HG03139 (cell line): ENCODE measurements around the gene AGRP.

Experiments used
- ATAC-seq: cut with Tn5 transposase; IDR thresholded peaks from one replicate; pipeline ENCODE4 v1.9.1; 2021; ENCODE audit not compliant: unreplicated experiment

Gene AGRP

DNA sequence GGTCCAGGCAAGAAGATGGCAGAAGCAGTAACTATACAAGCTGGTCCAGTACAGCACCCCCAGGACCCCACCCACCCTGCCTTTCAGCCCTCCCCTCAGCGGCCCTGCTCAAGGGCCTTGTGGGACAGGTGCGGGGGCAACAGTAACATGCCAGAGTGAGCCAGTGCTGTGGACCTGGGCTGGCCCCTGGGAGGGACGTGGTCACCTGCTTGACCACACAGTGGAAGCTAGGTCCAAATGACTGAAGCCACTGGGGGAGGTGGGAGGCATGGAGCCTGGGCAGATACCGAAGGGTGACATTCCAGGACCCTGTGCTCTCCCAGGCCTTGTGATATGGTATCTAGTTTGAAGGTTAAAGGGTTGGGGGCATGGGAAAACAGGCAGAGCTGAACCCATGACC lies 19.7 kb downstream of the AGRP start:
- no peak for ATAC-seq

GRCh38 chr16:67463059-67463458 lies 20.3 kb downstream of the AGRP start:
- ATAC-seq = no peak

GRCh38 chr16:67462279-67462655 lies 21.1 kb downstream of the AGRP start:
- ATAC-seq = no peak

GRCh38 chr16:67461600-67462278 lies 21.6 kb downstream of the AGRP start:
- ATAC-seq = no peak

DNA sequence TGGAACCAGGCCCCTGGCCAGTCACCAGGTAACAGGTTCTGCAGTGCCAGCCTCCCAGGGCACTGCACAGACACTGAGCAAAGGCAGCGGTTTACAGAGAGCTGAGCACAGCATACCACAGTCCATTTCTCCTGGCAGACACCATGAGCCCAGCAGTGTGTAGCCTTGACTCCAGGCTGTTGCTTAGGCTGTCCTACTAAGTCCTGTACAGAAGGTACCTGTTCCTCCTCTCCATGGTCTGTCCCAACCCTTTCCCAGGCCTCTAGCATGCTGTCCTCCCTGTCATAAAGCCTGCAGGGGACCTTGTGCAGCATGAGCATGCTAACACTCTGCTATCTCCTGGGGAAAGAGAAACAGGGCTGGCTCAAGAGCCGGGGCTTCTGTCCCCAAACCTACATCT lies 22.4 kb downstream of the AGRP start:
- ATAC-seq = no peak

- no peak for ATAC-seq
Measured at GRCh38 chr16:67460168-67460567, 23.2 kb downstream of the AGRP start.

DNA sequence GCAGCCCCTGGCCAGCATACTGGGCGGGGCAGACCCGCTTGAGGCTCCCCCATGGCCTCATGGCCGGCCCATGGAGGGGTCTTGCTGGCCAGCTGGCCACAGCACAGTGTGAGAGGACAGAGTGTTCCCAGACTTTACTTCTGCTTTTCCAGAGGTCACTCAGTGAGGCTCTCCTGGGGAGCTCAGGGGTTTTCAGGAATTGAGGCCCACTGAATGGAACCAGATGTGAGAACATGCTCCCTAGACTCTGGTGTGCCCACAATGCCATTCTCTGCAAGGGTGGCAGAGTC lies 23.5 kb downstream of the AGRP start:
- no peak for ATAC-seq

DNA sequence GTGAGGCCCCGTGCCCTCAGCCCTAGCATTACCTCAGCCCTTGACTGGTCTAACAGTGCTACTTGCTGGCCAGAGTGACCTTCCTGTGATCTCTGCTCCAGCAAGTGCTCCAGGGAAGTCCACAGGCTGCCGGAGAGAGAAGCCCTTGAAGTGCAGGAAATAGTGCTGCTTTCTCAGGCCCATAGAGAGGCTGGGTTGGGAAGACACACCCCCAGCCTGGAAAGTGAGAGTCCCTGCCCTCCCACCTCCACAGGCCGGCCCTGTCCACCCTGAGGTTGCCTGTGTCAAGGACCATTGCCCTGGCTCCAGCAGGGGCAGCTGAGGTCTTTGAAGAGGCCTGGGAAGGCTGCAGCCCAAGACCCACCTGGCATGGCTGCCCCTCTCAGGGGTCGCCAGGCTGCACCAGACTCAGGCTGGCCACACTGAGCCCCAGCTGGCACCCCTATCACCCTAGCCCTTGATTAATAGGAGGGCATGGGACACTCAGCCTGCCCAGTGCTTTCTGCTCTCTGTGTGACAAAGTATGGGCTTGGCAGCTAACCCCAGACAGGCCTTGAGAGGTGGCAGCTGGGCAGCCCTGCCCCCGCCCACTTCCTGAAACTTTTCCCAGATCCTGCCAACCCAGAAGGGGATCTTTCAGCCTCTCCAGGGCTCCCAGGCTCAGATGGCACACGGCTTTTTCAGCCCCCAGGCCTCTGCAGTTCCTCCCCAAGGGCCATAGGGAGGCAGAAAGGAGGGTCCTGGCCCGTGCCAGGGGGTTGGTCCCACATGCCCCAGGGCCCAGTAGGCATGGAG lies 24.1 kb downstream of the AGRP start:
- ATAC-seq = no peak

GRCh38 chr16:67458121-67458641 lies 25.2 kb downstream of the AGRP start:
- ATAC-seq = no peak

DNA sequence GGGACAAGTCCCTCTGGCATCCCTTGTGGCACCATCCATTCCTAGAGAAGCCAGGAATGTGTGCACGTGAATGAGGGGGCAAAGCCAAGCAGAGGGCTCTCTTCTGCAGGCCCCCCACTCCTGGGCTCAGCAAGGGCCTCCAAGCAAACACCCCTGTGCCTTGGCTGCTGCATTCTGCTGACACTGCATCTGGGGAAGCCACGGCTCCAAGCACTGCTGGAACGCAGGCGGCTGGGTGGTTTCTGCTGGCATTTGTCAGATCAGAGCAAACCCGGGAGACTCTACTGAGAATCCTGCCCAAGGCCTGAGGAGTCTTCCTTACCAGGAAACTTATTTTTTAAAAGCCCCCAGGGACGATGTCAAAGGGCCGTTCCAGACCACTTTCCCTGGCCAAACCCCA lies 25.7 kb downstream of the AGRP start:
- ATAC-seq = no peak

GRCh38 chr16:67456391-67457081 lies 26.8 kb downstream of the AGRP start:
- no peak for ATAC-seq

DNA sequence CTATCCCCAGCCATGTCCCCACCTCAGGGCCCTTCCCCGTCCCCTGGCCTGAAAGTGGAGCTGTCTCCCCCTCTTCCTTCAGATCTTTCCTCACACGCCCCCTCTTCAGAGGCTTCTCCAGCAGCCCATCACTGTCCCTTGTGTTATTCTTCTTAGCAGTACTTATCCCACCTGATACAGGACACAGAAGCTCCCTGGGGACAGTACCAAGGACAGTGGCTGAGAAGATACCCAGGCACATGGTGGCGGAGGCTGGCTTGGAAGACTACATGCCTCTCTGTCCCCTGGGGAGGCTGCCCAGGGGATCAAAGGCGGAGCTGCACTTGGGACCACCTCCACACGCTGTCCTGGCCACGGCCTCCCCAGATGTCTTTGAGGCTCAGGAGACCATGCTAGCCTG lies 28.5 kb downstream of the AGRP start:
- no peak for ATAC-seq

- no peak for ATAC-seq
Measured at GRCh38 chr16:67454104-67454503, 29.2 kb downstream of the AGRP start.

- ATAC-seq = no peak
Measured at GRCh38 chr16:67451704-67452435, 31.5 kb downstream of the AGRP start.

- no peak for ATAC-seq
Measured at GRCh38 chr16:67451061-67451703, 32.2 kb downstream of the AGRP start.

- ATAC-seq = no peak
Measured at GRCh38 chr16:67449739-67450138, 33.6 kb downstream of the AGRP start.

- no peak for ATAC-seq
Measured at GRCh38 chr16:67449336-67449735, 34.0 kb downstream of the AGRP start.

DNA sequence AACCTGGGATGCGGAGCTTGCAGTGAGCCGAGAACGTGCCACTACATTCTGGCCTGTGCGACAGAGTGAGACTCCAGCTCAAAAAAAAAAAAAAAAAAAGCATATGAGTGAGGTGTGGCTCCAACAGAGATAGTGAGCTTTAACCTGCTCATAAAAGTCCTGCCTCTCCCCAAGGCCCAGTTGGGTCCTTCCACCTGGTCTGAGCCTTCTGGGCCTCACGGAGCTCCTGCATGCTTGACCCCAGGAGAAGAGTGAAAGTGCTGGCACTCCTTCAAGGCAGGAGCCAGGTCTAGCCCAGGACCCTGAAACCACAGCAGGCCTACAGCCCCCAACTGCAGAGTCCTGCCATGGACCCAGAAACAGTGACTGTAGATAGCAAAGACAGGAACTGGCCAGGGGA lies 34.8 kb downstream of the AGRP start:
- no peak for ATAC-seq

DNA sequence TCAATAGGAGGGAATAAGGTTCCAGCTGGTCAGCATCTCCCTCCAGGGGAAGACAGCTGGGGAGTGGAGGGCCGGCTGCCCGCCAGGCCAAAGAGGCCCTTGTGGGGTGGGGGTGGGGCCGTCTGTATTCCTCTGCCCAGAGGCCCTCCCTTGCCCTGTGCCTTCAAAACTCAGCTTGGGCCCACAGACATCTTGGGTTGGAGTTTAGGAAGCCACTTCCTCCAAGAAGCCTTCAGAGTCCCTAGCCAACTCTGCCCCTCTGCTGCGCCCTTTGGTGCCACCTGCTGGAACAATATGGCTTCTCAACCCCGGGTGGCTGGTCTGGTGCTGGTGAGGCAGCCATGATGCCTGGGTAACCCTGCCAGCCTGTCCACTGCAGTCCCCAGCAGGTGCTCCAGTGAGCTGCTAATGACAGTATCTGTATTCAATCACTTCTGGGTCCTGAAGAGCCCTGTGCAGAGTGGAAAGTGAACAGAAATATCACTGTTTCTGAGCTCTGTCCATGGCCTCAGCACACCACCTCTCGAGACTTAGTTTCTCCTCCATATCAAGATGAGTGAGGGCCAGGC lies 35.8 kb downstream of the AGRP start:
- ATAC-seq = no peak

- ATAC-seq = no peak
Measured at GRCh38 chr16:67446968-67447507, 36.3 kb downstream of the AGRP start.
